ENCODE data around the gene HSDL2.
"Not testable (repeated sequence)": the region's sequence is repeated elsewhere in the genome, so short reads cannot be mapped to it uniquely, and the experiment has no call there.

The HSDL2 gene

DNA sequence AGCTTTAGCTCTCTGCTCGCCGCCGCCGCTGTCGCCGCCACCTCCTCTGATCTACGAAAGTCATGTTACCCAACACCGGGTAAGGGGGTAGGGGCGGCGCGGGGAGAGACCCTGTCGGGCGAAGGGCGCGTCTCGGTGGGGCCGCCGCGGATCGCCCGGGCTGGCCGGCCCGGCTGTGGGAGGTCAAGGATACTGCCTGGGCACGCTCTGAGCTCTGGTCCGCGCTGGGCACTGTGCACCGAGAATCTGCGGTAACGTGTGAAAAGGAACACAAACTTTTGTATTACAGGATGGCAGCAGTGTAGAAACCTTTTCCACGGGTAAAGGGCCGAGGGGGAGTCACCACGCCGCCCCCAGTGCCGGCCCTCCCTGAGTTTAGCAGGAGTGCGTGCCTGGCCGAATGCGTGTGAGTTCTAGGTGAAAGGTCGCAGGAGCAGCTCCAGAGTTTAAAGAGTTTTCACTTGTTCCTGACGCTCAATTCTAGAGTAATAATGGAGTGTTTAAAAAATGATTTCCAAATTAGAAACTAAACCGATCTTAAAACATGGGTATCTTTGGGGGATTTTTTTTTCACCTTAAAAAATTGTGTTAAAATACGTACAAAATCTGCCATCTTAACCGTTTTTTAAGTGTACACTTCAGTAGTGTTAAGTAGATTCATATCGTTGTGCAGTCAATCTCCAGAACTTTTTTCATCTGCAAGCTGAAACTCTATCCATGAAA is at the start of gene HSDL2:
TSS of gene HSDL2 (plus strand) at position 7 of the 723 bp plus-strand sequence. CDS start at position 63, 56 bp downstream.
- peak; percentile 54 for DNase-seq

DNA sequence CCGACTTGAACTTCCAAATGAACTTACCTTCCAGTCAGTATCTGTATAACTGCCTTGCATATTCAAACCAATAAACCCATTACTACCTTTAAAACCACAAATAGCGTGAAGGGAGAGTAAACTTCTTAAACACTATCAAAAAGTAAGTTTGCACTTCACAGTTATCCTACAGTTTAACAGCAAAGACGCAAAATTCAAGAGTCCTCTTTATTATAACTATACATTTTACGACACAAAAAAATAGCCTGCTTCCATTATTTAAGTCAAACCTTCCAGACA is 48.3 kb upstream of the HSDL2 start:
- DNase-seq: no peak

DNA sequence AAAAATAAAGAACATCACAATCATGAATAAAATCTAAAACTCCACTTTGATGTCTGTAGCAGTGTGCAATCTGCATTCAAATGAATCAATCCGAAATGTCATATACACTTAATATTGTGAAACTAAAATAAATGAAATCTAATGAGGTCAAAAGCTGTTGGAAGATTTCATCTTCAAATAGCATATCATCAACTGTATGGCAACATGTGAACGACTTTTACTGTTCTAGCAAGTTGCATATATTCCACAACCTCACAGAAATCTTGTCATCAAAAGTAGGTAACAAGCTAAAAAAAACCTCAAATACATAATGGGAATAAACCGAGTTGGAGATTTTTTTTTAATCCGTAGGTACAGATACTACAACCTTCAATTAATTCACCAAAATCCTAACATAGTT is 47.7 kb upstream of the HSDL2 start:
- DNase-seq: no peak

DNA sequence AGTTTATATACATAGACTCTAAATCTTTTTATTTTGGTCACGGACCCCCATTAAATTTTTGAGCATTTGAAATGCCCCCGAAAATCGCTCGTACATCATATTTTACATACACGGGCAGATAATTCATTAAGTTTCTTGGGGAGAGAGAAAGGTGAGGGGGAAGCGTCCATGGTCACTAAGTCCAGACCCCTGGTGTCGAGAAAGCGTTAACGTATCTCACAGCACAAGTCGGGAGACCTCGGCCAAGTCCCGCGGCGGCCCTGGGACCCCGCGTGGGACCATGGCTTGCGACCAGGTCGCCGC is 47.3 kb upstream of the HSDL2 start:
- DNase-seq: no peak

DNA sequence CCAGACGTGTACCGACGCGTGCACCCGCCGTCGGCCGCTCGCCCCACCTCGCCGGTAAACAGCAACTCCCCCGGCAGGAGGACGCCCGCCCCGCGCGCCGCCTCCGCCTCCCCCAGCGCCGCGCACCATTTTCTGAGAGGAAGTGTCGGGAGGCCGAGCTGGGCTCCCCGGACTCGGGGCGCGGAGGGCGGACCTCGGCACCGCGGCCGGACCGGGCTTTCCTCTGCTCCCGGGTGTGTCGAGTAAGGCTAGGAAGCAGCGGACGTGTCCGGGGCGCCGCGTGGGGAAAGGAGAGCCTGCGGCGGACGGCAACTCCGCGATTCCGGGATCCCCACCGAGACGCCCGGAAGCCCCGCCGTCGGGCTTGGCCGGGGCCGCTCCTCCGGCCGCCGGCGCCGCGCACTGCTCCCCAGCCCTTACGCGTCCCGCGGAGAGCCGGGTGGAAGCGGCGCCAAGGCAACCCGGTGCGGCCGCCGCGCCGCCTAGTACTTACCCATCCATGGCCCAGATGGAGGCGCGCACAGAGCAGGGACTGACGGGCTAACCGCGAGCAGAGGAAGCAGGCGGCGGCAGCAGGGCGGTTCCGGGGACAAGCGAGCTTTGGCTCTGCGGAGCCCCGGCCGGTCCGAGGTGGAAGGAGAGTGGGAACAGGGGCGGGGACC is 46.8 kb upstream of the HSDL2 start, which contains the start of gene PTBP3:
TSS of gene PTBP3 (minus strand) at position 643 of the 662 bp plus-strand sequence. CDS start 35,754 bp downstream, outside the sequence.
- peak; percentile 82 for DNase-seq

DNA sequence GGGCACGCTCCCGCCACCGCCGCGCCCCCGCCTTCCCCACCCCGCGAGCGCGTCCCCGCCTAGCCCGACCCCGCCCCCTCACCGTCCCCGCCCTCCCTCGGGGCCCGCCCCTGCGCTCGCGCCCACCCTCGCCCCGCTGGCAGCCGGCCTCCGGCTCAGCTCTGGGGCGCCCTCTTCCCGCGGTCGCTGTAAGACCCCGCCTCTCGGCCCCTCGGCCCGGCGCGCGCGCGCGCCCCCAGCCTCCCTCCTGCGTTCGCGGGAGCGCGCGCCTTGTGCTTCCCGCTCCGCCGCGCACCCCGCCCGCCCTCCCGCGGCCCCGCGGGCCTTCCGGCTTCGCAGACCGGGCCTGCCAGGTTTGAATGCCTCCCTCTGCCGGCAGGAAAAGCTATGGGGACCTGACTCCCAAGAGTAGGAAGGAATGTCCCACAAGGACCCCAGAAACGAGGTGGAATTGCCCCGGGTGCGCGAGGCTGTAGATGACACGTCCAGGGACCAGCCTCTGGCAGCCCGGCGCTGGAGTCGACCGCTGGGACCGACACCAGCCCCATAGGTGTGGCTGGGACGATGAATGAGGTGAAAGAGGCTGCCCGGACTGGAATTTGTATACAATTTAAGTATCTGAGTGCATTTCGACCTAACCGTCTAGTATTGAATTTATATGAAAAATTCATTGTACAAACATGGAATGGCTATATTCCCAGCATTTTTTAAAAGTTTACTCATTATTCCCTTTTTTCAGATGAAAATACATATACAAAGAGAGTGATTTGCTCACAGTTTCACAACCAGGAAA is 46.1 kb upstream of the HSDL2 start:
- peak; percentile 95 for DNase-seq

DNA sequence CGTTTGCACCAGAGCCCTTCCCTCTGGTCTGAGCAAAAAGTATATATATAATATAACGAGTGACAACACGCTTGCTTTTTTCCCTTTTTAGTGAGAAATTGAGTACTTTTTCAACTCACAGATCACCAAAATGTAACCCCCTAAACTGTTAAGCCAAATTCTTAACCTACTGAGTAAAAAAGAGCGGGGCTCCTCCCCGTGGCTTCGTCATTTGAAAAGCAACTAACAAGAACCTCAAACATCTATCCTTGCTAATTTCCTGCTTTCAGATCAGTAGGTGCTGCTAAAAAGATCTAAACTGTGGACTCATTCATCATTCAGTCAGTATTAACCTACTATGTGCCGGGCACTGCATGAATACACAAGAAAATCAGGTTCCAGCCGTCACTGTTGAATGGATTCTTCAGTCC is 45.5 kb upstream of the HSDL2 start:
- peak; percentile 67 for DNase-seq

DNA sequence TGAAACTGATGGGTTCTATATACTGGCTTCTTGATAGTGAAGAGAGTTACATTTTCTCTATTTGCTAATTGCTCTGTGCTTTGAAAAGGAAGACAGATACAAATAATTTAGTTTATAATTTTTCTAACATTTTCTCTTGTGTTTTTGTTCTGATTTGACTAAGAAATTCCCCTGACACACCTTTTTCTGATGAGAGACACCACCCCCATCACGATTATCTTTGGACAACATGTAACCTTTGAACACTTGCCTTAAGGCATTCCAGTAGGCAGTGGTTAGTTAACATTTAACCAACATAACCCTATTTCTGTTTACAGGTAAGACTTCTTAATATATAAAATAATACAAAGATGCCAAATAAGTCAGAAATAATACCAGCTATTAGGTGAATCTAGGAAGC is 42.4 kb upstream of the HSDL2 start:
- no peak for DNase-seq

DNA sequence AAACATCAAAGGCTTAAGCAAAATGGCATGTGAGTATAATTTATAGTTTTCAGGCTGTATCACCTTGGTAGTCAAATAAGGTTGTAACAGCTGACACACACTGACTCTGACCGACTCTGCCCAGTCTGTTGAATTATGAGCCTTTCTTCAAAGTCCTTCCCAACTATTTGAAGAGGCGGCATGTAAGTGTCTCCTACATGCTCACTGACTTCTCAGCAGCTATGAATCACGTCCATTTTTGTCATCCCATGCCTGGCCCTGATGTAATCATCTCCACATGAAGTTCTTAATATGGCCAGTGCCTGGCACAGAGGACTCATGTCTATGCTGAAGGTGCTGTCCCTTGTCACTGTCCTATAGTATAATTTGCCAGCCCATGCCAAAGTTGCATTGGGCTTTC is 41.3 kb upstream of the HSDL2 start:
- no peak for DNase-seq

DNA sequence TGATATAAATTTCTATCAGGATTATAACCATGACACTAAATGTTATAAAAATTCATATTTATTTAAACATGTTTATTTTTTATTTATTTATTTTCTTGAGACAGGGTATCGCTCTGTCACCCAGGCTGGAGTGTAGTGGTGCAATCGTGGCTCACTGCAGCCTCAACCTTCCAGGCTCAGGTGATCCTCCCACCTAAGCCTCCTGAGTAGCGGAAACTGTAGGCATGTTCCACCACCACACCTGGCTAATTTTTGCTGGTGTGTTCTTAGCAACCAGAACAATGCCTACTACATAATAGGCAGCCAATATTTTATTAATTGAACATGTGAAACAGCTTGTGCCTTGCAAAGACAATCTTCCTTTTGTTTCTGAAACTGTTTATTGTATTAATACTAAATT is 40.0 kb upstream of the HSDL2 start:
- no peak for DNase-seq

DNA sequence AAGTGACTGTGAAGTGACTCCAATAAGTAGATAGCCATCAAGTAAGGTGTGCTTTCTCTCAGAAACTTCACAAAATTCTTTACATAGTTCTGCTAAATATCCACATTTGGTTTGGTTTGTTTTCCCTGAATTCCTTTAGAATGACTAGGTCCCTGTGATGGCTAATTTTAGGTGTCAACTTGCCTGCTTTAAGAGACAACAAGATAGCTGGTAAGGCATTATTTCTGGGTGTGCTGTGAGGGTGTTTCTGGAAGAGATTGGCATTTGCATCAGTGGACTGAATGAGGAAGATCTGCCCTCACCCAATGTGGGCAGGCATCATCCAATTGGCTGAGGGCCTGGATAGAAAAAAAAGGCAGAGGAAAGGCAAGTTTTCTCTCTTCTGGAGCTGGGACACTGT is 38.2 kb upstream of the HSDL2 start:
- DNase-seq: no peak

DNA sequence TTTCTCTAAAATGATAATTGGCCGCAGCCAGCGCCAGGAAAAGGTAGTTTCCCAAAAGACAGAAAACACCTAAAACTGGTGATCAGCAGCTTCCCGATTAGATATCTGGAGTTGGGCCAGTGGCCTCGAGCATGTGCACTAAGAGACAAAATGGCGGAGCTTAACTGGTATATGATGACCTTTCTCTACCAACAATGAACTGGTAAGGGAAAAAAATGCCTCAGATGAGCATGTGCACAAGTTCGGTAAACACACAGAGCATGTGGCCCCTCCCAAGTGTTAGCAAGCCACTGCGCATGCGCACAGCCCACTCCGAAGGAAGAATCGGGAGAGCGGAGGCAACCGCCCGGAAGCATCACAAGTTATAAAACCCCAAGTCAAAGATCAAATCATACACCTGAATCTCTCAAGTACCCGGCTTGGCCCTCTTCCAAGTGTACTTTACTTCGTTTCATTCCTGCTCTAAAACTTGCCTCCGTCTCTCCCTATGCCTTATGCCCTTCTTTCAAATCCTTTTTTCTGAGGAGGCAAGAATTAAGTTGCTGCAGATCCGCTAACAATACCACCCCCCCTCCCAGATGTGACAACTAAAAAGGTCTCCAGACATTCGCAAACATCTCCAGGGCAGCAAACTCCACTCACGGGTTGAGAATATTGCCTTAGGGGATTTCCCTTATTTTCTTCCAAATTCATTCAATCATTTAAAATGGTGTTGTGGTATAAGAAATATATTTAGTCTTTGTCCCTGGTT is 31.5 kb upstream of the HSDL2 start:
- DNase-seq: peak; percentile 89

DNA sequence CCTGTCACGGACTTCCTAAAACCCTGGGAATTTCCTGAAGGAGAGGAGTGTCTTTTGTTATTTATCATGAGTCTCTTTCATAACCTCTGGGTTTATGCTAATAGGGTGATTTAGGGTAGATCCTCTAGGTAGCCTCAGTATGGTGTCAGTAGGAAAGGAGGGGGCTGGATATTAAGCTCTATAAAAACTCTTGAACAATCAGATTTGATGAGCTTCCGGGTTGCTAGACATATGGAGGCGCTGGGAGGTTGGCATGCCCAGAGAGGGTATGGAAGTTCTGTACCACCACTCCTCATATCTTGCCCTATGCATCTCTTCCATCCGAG is 30.9 kb upstream of the HSDL2 start:
- no peak for DNase-seq

DNA sequence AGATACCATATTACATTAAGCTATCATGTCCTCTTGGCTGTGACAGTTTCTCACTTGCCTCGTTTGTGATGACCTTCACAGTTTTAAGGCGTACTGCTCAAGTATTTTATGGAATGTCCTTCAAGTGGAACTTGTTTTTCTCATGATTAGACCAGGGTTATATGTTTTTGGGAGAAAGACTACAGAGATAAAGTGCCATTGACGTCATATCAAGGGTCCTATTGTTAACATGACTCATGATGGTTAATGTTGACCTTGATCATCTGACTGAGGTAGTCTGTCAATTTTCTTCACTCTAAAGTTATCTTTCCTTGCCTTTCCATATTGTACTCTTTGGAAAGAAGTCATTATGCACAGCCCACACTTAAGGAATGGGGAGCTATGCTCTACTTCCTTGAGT is 28.7 kb upstream of the HSDL2 start:
- no peak for DNase-seq

DNA sequence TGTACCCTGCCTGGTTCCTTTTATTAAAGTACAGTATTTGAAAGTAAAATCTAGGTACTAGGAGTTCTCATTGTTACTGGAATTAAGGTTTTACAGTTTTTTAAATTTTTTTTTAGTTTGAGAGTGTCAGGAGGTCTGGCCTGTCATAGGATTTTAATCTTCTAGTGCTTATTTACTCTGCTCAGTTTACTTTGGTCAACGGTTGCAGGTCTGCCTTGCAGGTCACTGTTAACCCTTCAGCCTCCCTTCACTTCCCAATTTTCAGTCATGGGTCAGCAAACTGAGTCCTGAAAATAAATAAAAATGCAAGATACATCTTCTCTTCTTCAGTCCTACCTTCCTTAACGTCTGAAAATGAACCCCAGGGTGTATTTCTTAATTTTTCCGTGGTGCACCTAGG is 27.7 kb upstream of the HSDL2 start:
- DNase-seq: no peak

DNA sequence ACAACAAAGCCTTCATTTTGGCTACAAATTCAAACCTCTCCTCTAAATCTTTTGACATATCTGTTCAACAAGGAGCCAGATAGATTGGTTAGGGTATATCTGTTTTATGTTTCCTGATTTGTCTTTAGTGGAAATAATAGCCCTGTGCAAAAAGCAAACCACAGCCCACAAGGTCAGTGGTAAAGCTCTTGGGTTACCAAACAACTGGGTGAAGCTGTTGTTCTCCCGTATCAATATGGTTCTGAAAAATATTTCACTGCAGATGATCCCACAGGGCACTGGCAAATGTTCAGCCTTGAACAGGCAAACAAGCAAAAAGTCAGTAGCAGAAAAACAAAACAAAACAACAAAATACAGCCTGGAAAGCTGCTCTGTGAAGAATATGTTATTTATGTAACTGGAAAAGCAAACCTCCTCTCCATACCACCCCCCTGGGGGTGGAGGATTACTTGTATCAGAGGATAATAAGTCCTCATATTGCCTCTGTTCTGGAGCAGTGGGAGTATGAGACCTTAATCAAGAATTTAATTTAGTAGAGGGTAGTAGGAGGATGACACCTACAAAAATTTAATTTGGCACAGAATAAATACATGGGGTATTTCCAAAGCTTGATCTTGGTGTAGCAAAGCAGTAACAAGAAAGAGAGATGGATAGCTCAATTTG is 25.7 kb upstream of the HSDL2 start:
- no peak for DNase-seq

DNA sequence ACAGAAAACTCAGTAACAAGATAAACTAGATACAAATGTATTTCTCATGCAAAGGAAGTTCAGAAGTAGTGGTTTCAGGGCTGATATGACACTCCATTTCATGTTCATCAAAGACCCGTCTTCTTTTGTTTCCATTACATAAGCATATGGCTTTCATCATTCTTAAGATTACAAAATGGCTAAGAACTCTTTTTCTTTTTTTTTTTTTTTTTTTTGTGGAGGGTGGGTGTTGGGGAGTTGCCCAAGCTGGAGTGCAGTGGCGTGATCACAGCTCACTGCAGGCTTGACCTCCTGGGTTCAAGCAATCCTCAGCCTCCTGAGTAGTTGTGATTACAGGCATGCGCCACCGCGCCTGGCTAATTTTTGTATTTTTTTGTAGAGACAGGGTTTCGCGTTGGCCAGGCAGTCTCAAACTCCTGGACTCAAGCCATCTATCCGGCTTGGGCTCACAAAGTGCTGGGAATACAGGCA is 24.4 kb upstream of the HSDL2 start:
- no peak for DNase-seq

DNA sequence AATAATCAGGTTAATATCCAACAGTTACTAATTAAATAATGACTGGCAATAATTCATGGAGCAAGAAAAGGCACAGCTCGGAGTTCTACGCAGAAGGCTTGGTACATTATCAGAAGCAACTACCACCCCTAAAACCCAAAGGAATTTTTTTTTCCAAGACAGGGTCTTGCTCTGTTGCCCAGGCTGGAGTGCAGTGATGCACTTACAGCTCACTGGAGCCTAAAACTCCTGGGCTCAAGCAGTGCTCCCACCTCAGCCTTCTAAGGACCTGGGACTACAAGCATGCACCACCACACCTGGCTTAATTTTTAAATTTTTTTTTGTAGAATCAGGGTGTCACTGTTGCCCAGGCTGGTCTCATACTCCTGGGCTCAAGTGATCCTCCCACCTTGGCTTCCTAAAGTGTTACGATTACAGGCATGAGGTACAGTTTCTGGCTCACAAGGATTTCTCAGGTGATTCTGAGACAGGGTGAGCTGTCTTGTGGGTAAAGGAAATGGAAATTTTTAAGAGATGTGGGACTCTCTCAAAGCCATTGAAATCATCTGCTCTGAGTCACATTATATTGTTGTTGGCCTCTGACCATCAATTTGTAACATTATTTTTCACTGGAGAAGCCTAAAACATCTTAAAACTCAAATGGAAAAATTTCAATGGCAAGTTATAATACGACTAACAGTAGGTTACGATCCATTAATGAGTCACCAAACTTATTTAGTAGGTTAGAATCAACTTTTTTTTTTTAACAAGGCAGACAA is 19.7 kb upstream of the HSDL2 start:
- no peak for DNase-seq

DNA sequence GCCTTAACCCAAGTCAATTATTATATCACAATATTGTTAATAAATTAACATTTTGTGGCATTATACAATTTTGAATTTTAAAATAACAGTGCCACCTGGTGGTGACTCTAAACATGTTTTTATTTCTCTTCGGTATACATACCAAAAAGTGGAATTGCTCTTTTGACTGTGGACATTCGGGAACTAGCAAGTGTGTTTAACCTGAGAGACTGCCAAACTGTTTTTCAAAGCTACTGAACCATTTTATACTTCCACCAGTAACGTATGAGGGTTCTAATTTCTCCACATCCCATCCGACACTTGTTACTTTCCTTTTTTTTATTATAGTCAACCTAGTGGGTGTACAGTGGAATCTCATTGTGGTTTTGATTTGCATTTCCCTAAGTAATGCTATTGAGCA is 18.3 kb upstream of the HSDL2 start:
- DNase-seq: no peak

DNA sequence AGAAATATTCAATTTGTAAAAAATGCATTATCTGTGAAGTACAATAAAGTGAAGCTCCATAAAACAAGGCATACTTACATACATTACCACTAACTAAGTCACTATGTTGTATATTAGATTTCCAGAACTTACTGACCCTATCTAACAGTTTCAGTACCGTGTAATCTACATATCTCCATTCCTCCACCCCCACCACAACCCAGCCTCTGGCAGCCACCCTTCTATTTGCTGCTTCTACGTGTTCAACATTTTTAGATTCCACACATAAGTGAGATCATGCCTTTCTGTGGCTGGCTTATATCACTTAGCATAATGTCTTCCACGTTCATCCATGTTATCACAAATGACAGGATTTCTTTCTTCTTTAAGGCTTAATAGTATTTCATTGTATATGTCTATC is 15.1 kb upstream of the HSDL2 start:
- no peak for DNase-seq

DNA sequence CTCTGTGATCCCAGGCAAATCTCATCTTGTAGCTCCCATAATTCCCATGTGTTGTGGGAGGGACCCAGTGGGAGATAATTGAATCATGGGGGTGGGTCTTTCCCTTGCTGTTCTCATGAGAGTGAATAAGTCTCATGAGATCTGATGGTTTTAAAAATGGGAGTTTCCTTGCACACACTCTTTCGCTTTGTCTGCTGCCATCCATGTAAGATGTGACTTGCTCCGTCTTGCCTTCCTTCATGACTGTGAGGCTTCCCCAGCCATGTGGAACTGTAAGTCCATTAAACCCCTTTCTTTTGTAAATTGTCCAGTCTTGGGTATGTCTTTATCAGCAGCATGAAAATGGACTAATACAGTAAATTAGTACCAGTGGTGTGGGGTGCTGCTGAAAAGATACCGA is 14.7 kb upstream of the HSDL2 start:
- DNase-seq: not testable (repeated sequence)

DNA sequence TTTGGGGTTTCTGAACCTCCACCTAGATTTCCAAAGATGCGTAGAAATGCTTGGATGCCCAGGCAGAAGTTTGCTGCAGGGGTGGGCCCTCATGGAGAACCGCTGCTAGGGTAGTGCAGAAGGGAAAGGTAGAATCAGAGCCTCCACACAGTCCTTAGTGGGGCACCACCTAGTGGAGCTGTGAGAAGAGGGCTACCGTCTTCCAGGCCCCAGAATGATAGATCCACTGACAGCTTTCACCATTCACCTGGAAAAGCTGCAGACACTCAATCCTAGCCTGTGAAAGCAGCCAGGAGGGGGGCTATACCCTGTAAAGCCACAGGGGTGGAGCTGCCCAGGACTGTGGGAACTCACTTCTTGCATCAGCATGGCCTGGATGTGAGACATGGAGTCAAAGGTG is 13.3 kb upstream of the HSDL2 start:
- no peak for DNase-seq

Measured in stimulated activated CD8-positive, alpha-beta memory T cell treated with anti-CD3 and anti-CD28 coated beads, Interleukin-4, amount 100 ng/mL, for 48 hours (primary cell).